HG03060 (cell line): ENCODE results near the gene TEKTIP1.

Experiments
- ATAC-seq: cut with Tn5 transposase; IDR thresholded peaks from one replicate; pipeline ENCODE4 v1.9.1; 2021; ENCODE audit warnings: low read depth, moderate number of reproducible peaks; ENCODE audit not compliant: unreplicated experiment

The TEKTIP1 gene

DNA sequence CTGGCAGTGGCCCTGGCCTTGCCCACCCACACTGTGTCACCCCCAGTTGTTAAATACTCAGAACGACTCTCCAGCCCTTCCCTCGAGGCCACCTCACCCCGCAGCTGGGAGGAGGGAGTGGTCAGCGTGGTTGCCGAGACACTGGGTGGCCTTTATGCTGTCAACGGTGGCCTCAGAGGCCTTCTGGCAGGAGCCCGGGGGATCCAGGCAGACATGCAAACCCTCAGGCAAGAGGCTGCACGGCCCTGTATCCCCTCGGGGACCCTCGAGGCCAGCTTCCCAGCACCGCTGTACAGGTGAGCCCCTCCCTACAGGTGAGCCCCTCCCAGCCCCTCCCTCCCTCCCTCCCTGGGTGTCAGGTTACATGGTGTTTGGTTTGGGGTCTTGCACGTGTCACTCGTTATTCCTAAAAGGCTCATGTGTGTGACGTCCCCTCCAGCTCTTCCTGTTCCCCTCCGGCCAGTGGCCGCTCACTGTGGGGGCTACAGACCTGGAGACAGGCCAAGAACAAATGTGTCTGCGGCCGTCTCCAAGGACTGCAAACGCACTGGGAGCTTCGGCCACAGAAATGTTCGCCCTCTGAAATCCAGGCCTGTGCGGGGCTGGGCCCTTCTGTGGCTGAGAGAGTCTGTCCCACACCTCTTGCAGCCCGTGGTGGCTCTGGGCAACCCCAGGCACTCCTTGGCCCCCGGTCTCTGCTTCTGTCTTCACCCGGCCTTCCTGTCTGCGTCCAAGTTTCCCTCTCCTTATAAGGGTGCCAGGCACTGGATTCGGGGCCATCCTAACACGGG, at the start of gene TEKTIP1:
Gene TEKTIP1 (plus strand): TSS at position 210 of the 791 bp plus-strand sequence. CDS start 4 bp downstream, at position 214.
- no peak for ATAC-seq

DNA sequence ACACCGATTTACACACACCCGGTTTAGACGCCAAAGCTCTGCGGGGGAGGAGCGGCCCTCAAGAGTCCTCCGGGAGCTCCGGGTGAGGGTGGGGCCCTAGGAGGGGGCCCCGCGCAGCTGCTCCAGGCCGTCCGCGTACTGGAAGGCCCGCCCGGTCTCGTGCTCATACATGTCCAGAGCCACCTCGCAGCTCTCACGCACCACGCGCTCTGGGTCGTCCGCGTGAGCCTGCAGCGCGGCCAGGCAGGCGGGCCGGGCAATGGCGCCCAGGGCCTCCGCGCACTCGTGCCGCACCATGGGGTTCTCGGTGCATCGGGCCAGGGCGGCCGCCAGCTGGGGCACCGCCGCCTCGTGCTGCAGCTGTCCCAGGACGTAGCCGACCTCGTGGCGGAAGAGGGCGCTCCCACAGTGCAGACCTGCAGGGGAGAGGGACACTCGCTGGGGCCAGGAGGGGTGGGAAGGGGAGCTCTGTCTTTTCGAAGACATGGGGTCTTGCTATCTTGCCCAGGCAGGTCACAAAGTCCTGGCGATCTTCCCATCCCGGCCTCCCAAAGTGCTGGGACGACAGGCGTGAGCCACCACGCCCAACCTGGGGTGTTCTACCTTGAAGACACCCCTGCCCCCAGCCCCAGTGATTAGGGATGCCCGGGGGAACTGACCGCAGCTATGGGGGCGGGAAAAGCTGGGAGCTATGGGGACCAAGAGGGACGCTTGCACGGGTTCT, 47.4 kb upstream of the TEKTIP1 start:
- ATAC-seq, result no peak

DNA sequence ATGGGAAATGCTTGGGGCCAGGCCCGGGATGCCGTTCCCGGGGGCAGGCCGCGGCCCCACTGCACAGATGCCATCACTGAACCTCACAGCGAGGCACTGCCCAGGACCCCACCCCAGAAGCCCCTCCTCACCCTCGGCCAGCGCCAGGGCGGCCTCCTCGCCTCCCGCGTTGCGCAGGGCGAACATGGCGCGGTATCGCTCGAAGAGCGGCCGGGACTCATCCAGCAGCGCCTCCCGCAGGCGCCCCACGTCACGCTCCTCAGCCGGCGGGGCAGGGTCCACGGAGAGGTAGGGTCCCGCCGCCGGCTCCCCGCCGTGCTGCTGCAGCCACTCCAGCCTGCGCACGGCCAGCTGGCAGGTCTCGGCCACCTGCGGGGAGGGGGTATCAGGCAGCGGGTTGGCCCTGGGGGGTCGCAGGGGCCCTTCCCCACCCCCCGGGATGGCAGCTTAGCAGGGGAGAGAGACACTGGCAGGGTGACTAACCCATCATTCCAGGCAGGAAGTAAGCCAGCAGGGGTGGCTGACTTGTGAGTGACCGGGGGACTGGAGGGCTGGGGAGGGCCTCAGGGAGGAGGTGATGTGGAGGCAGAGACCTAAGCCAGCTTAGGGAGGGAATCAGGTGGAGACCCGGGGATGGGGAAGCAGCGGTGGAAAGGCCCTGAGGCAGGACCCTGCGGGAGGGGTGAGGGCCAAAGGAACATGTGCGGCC, 46.7 kb upstream of the TEKTIP1 start:
- no peak for ATAC-seq

GRCh38 chr19:3492919-3493318, 46.1 kb upstream of the TEKTIP1 start:
- no peak for ATAC-seq

GRCh38 chr19:3493651-3494050, 45.3 kb upstream of the TEKTIP1 start:
- no peak for ATAC-seq

- no peak for ATAC-seq
Measured at GRCh38 chr19:3494051-3494450, 44.9 kb upstream of the TEKTIP1 start.

DNA sequence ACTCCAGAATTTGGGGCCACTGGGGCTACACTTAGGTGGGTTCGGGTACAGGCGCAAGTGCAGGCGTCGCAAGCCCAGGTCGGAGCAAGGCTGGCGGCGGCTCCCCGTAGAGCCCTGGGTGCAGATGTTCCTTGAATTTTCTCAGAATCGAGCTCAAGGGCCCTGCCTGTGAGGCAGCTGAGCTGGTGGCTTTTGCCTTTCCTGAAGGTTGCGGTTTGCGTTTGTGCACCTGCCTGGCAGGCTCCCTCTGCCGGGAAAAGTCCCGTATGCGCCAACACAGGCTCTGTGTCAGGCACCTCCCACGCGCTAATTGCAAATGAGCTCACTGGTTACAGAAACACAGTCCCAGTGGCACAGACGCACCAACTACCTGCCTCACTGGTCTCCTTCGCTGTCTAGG, 44.4 kb upstream of the TEKTIP1 start:
- no peak for ATAC-seq

GRCh38 chr19:3496392-3497273, 42.3 kb upstream of the TEKTIP1 start:
- no peak for ATAC-seq

GRCh38 chr19:3497757-3498520, 41.0 kb upstream of the TEKTIP1 start:
- ATAC-seq, result no peak

GRCh38 chr19:3499738-3500428, 39.1 kb upstream of the TEKTIP1 start:
- ATAC-seq, result no peak

GRCh38 chr19:3500429-3501101, 38.4 kb upstream of the TEKTIP1 start, which contains the start of gene DOHH:
TSS of gene DOHH (minus strand) at chr19:3500674. CDS start at chr19:3496814, 3,860 bp downstream.
- peak; percentile 80 for ATAC-seq

GRCh38 chr19:3501780-3502179, 37.2 kb upstream of the TEKTIP1 start:
- ATAC-seq, result no peak

DNA sequence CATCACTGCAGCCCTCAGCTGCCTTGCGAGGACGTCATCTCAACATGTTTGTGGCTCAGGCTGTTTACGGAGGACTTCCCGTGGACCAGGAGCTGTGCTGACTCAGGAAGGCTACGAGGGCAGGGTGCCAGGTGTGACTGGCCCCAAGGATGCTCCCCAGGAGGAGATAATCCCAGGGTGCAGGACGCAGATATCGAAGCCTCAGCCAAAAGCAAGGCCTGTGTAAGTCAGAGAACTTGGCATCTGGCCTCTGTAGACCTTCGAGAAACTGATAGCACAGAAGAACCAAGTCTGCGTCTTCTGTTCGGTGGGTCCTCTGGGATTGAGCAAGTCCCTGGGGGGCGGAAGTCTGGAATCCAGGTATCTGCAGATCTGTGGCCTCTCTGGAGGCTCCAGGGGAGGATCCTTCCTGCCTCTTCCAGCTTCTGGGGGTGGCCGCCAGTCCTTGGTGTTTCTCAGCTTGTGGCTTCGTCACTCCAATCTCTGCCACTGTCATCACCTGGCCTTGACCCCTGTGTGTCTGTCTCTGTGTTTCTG, 35.9 kb upstream of the TEKTIP1 start:
- no peak for ATAC-seq

DNA sequence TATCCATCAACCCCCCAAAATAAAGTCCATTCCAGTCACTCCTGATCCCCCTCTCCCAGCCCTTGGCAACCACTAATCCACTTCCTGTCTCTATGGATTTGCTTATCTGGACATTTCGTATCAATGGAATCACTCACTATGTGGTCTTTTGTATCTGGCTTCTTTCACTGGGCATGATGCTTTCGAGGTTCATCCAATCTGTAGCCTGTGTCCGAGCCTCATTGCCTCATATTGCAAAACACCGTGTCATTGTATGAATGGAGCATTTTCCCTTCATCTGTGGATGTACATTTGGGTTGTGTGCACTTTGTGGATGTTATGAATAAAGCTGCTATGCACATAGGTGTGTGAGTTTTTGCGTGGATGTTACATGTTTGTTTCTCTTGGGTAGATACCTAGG, 34.2 kb upstream of the TEKTIP1 start:
- ATAC-seq, result no peak

DNA sequence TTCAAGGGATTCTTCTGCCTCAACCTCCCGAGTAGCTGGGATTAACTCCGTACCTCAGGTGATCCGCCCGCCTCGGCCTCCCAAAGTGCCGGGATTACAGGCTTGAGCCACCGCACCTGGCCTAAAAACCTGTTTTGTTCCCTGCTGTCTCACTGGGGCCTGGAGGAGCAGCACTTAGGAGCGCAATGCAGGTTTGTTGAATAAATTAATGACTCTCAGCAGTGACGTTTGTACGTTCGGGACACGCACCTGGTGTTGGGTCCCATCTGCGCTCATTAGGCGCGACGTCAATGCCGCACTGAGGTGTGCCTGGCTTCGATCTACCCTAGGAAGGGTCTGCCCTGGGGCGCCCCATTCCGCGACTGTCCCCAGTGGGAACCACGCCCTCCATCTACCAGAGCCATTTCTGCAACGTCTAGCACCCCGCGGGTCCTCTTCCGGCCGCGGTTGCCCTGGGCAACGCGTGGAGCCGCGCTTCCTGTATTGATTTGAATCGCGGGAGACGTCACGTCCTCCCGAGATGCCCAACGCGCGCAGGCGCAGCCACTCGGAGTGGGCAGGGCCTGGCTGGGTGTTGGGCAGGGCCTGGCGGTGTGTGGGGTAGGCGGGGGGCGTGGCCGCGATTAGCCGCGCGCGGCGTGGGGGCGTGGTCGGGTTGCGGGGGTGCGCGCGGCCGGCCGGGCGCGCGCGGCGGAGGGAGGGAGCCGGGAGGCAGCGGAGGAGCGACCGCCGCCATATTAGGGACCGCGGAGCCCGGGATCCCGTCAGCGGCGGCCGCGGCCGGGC, 33.2 kb upstream of the TEKTIP1 start, which contains the start of gene FZR1:
Gene FZR1 (plus strand): TSS at position 714 of the 786 bp plus-strand sequence. CDS start 16,679 bp downstream, outside the sequence.
- peak; percentile 72 for ATAC-seq

- peak; percentile 6 for ATAC-seq
Measured at GRCh38 chr19:3506384-3507340, 32.3 kb upstream of the TEKTIP1 start.
